HG02973 (cell line): Measurements from ENCODE around the gene NBR1.
"Not testable (repeated sequence)": the region's sequence is repeated elsewhere in the genome, so short reads cannot be mapped to it uniquely, and the experiment has no call there.

ENCODE experiments used
- ATAC-seq: cut with Tn5 transposase; IDR thresholded peaks from one replicate; pipeline ENCODE4 v1.9.1; 2021; ENCODE audit warnings: moderate library complexity; ENCODE audit not compliant: unreplicated experiment

Gene NBR1

GRCh38 chr17:43170766-43171585 lies at the start of gene NBR1:
NBR1 (plus strand) TSS chr17:43171214; CDS start chr17:43175800, 4,586 bp downstream.
- peak; percentile 71 for ATAC-seq

GRCh38 chr17:43125133-43125966 lies 45.7 kb upstream of the NBR1 start, which contains the start of gene BRCA1:
BRCA1 (minus strand) TSS chr17:43125364; CDS start chr17:43124096, 1,268 bp downstream.
- ATAC-seq = peak; percentile 88

GRCh38 chr17:43125967-43126910 lies 44.8 kb upstream of the NBR1 start:
- no peak for ATAC-seq

- no peak for ATAC-seq
These were observed 44.1 kb upstream of the NBR1 start for GRCh38 chr17:43126911-43127290.

- not testable (repeated sequence) for ATAC-seq
These were observed 43.6 kb upstream of the NBR1 start for GRCh38 chr17:43127333-43127876.

GRCh38 chr17:43129671-43130010 lies 41.4 kb upstream of the NBR1 start:
- ATAC-seq = no peak

GRCh38 chr17:43132117-43132516 lies 38.9 kb upstream of the NBR1 start:
- no peak for ATAC-seq

- ATAC-seq = not testable (repeated sequence)
These were observed 37.6 kb upstream of the NBR1 start for GRCh38 chr17:43133439-43133838.

GRCh38 chr17:43134774-43135453 lies 36.1 kb upstream of the NBR1 start:
- no peak for ATAC-seq

- ATAC-seq = no peak
These were observed 35.6 kb upstream of the NBR1 start for GRCh38 chr17:43135454-43135819.

- ATAC-seq = not testable (repeated sequence)
These were observed 34.4 kb upstream of the NBR1 start for GRCh38 chr17:43136574-43136973.

- ATAC-seq = not testable (repeated sequence)
These were observed 32.5 kb upstream of the NBR1 start for GRCh38 chr17:43138531-43138930.

- no peak for ATAC-seq
These were observed 30.4 kb upstream of the NBR1 start for GRCh38 chr17:43140396-43141332.

- ATAC-seq = no peak
These were observed 28.9 kb upstream of the NBR1 start for GRCh38 chr17:43142153-43142552.

- ATAC-seq = no peak
These were observed 27.8 kb upstream of the NBR1 start for GRCh38 chr17:43143201-43143600.

- no peak for ATAC-seq
These were observed 24.4 kb upstream of the NBR1 start for GRCh38 chr17:43146649-43147048.

- no peak for ATAC-seq
These were observed 19.0 kb upstream of the NBR1 start for GRCh38 chr17:43151880-43152456.

- ATAC-seq = not testable (repeated sequence)
These were observed 17.7 kb upstream of the NBR1 start for GRCh38 chr17:43153197-43153835.
